ENCODE data around the gene SLC10A1.
"Not testable (repeated sequence)": the region's sequence is repeated elsewhere in the genome, so short reads cannot be mapped to it uniquely, and the experiment has no call there.

The SLC10A1 gene

DNA sequence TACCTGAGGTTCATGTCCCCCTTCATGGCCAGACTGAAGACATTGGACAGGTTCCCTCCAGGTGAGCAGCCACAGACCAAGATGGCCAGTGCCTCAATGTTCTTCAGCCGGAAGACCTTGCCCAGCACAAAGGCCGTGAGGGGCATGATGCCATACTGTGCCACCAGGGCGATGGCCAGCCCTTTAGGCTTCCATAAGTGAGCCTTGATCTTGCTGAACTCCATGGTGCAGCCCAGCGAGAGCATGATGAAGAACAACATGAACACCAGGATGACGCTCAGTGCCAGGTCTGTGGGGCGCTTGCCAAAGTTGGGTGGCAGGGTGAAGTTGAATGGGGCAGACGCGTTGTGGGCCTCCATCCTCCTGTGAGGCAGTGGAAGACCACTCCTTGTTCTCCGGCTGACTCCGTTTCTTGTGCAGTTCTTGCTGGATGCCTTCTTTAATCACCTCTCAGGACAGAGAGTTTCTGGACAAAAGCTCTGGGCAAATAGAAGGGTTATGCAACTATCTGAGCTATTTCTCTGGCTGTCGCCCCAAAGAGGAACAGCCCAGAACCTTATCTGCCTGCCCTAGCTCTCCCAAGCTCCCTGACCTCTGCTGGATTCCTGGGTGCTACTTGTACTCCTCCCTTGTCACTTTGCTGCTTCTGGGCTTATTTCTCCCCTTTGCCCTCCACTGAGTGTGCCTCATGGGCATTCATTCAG, at the start of gene SLC10A1:
TSS of gene SLC10A1 (minus strand) at position 445 of the 704 bp plus-strand sequence. CDS start at position 359, 86 bp downstream.
- no peak for DNase-seq

DNA sequence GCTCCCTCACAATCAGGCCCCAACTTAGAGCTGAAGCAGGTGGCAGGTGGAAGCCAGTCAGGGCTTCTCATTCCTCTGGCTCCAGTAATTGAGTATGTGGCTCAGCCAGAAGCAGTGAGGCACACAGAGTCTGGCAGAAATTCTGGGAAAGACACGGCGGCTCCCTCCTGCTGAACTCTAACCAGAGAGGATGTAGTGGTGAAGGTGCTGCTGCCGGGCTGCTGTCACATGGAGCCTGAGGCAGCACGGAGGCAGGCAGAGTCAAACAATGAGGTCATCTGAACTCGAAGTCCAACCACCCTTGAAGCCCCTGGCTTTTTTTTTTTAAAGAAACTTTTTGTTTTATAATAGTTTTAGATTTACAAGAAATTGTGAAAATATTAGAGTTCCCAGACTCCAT, 48.7 kb upstream of the SLC10A1 start:
- no peak for DNase-seq

DNA sequence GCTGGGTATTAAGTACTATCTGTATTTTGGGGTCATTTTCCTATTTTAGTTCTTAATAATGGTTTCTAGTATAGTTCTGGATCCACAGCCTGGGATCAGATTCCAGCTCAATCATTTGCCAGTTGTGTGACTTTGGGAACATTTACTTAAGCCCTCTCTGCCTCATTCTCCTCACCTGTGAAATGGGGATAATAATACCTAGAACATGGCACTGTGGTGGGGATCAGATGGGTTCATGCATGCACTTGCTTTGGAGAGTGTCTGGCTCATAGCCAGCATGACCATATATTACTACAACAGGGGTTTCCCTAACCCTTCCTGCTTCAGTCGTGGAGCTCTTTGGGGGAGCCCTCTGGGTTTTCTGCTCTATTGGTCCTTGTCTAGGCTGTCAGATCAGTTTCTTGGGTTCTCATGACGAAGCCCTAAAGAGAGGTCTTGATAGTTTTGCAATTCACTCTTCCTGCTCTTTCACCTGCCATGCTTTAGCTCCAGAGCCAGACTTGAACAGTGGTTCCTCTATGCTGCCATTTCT, 48.1 kb upstream of the SLC10A1 start:
- DNase-seq, result no peak

DNA sequence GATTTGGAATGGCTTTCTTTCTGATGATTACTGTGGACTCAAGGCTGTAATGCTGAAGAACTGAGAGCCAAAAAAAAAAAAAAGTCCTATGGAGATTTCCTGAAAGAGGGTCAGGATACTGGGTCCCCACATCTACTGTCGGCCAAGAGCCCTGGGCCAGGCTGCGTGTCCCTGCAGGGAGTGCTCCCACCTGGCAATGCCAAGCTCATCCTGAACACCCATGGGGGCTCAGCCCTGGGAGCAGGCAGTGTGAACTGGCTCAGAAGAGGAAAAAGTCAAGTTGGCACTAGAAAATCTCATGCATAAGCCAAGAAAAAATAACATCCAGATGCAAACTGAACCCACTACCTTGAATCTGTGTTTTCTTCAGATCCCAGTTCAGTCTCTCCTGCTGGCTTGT, 47.1 kb upstream of the SLC10A1 start:
- no peak for DNase-seq

DNA sequence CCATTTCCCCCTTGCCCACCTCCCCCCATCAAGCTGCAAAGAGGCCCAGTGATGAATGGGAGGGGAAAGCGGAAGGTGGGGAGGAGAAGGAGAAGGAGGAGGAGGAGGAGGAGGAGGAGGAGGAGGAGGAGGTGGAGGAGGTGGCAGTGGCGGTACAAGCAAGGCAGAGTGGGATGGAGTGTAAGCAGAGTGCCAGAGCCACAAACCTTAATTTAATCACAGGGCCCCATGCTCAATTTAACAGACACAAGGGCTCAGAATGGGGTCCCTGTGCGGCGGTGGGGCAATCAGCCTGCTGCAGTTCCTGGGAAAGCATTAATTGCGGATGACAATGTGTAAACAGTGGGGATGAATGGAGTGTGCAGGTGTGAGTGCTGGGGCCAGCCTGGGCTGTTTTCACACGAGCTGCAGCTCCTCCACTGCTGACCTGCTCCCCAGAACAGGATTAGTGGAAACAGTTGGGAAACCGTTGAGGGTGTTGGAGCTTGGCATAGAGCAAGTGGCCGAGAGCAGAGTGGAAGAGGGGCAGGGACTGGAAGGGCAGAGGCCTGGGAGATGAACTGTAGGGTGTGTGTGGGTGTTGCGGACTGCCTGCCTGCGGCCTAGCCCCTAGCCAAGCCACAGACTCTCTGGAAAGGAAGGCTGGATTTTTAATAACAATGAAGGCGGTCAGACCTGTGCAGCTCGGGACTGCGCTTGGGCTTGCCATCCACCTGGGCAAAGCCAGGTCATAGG, 45.8 kb upstream of the SLC10A1 start:
- peak; percentile 73 for DNase-seq

DNA sequence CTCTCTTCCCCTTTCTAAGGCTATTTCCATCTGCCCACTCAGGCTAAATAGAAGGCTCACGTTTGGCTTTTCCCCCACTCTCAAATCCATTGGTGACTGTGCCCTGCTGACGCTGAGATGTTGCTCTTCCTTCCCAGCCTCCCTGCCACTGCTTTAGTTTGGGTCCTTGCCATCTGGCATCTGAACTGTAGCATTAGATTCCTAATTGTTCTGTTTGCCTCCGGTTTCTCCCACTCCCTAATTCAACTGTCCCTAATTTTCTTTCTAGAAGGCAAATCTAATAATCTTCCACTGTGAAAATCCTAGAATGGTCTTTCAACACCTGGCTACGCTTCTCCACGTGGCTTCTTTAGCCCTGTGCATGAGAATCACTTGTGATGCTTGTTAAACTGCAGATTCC, 44.6 kb upstream of the SLC10A1 start:
- no peak for DNase-seq

DNA sequence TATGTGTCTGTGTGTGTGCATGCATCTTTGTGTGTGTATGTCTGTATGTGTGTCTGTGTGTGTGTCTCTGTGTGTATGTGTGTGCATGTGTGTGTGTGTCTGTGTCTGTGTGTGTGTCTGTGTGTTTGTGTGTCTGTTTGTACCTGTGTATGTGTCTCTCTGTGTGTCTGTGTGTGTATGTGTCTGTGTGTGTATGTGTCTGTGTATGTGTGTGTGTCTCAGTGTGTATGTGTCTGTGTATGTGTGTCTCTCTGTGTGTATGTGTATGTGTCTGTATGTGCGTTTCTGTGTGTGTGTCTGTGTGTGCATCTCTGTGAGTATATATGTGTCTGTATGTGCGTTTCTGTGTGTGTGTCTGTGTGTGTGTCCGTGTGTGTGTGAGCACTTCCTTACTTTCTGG, 42.6 kb upstream of the SLC10A1 start:
- DNase-seq, result no peak

DNA sequence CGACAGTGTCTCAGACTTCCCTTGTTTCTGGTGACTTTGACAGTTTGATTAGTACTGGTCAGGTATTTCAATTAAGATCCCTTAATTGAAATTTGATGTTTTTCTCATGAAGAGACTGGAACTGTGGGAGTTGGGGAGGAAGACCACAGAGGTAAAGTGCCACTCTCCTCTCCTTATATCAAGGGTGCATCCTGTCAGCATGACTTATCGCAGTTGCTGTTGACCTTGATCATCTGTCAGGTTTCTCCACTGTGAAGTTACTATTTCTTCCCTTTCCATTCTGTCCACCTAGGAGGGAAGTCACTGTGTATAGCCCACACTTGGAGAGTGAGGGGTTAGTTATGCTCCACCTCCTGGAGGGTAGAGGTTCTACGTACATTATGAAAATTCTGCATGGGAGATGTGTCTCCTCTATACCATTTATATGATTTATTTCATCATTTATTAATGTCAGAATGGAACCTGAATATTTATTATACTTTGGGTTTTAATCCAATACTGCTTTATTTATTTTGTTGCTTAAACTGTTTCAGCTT, 41.9 kb upstream of the SLC10A1 start:
- no peak for DNase-seq

DNA sequence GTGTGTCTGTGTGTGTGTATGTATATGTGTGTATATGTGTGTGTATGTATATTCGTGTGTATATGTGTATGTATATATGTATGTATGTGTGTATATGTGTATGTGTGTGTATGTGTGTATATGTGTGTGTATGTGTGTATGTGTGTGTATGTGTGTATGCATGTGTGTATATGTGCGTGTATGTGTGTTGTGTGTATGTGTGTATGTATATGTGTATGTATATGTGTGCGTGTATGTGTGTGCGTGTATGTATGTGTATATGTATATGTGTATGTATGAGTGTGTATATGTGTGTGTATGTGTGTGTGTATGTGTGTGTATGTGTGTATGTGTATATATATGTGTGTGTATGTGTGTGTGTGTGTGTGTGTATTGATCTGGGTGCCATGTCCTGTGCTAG, 31.8 kb upstream of the SLC10A1 start:
- no peak for DNase-seq

DNA sequence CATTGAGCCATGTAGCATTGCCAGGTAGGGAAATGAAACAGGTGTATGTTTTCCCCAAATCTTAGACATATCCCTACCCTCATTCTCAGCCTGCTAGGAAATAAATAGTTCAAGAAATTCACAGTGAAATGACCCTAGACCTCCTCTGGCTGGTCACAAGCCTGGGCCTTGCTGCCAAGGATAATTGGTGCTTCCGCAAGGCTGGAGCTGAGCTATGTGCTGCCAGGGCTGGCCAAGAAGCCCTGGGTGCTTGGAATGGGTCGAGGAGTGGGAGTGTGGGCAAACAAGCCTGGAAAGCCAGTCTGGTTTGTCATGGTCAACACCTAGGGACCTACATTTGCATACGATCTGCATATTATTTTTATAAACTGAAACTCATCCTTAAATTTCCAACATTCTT, 31.3 kb upstream of the SLC10A1 start:
- no peak for DNase-seq

DNA sequence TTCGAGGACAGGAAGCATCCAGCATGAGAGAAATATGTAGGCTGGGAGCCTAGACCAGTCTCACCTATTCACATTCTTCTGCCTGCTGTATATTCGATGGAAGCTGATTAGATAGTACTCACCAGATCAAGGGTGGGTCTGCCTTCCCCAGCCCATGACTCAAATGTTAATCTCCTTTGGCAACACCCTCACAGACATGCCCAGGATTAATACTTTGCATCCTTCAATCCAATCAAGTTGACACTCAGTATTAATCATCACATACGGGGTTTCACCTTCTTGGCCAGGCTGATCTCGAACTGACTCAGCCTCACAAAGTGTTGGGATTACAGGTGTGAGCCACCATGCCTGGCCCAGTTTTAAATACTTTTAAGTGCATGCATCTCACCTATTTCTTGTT, 30.5 kb upstream of the SLC10A1 start:
- no peak for DNase-seq

DNA sequence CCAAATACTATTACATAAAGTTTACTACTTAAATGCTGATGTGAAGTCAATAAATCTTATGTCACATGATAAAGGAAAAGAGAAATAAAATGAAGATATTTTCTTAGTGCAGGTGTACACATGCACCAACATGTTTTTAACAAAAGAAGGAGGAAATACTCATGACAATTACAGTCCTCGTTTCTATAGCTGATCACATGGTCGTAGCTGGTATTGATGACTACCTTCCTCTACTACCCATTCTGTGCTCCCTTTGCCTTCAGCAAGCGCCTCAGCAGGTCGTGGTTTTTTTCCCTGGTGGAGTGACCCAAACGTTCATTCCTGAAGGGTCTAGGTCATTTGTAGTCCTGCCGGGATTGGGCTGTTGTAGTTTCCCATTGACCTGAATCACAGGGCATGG, 25.4 kb upstream of the SLC10A1 start:
- DNase-seq, result no peak

DNA sequence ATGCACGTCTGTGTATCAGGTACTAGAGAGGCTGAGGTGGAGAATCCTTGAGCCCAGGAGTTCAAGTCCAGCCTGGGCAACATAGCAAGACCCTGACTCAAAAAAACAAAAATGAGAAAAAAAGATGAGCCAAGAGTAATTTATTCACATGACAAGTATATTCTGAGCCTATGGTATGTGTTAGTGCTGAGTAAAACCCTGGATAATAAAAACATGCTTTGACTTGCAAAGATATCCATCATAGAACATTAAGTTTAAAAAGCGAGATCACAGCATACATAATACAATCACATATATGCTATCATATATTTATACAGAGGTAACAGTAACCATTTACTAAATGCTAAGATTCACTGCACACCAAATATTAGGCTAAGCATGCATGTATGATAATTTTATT, 23.9 kb upstream of the SLC10A1 start:
- DNase-seq, result no peak

DNA sequence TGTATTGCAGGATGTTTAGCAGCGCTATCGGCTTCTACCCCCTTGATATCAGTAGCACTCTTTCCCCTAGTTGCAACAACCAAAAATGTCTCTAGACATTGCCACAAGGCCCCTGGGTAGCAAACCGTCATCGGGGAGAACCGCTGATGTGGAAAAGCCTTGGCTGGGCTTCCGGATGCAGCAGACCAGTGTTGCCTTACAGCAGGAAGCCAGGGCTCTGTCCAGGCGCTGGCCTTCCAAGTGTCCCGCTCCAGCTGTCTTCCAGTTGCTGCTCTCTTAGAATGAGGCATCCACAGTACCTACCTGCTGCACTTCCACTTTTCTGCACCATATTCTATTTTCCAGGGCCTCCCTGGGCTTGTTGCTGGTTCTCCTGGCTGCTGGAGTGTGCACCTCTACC, 22.6 kb upstream of the SLC10A1 start:
- no peak for DNase-seq

DNA sequence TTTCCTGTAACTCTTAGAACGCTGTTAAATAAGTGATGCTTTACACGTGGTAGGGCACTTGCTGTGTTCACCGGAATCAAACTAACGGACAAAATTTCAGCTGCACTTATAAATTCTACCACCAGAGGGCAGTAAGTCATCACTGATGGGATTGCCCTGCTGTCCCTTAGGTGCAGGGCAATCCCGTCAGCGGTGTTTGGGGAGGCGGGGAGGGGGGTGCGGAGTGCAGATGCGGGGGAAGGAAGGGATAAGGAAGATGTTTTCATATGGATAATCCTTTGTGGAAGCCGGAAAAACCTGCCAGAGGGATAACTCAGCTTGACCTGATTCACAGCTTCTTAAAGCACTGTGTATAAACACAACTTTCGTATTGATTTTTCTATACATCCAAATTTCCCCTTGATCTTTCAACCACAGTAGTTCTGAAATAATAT, 21.7 kb upstream of the SLC10A1 start:
- peak; percentile 42 for DNase-seq

DNA sequence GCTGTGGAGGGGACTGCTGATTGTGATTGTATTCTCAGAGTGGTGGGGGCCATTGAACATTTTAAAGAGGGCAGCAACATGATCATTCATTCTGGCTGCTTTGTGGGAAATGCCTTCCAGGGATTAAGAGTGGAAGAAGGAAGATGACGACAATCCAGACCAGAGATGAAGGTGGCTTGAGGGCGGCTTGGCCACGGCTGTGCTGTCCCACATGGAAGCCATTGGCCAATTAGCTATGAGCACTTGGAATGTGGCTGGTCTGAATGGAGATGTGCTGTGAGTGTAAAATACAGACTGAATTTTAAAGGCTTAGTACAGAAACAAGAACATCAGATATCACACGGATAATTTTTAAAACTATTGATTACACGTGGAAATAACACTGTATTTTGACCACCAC, 19.2 kb upstream of the SLC10A1 start:
- no peak for DNase-seq

DNA sequence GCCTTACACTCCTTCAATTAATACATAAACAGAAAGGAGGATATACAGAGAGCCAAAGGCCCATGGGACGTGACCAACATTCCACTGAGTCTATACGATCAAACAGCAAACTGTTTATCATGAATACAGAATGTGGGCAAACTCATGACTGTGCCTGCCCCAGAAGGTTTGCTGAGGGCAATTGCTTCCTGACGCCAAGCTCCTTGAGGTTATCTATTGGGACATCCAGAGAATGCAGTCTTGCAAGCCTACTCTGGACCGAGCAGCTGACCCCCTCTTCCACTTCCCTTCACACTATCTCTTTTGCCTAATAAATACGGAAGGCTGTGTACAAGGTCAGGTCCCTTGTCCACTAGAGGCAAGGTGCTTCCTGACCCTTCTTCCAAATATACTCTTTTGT, 18.5 kb upstream of the SLC10A1 start:
- no peak for DNase-seq

DNA sequence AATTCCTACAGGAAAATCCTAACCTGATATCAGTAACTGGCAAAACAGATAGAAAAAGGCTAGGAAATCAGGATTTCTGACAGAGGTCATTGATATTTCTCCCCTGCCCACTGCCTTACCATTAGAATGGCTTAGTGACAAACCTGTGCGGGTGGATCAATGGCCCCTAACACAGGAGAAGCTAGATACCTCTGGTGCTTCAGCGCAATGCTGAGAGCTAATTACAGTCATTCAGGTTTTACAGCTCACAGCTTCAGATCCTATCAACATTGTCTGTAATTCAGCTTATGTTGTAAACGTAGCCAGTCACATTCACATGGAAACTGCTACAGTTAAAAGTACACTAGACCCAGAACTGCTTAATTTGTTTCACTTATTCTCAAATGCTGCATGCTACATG, 17.4 kb upstream of the SLC10A1 start:
- no peak for DNase-seq

DNA sequence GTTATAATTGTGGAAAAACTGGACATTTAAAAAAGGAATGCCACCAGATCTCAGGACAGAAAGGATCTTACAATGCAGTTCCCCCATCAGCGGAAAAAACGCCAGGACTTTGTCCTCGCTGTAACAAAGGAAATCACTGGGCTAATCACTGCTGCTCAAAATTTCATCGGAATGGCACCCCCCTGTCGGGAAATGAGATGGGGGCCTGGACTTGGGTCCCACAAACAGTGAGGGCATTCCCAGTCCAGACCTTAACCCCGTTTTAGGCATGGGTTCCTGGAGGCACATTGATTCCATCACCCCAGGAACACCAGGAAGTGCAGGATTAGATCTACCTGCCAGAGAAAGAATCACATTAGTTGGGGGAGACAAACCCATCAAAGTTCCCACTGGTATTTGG, 16.3 kb upstream of the SLC10A1 start:
- not testable (repeated sequence) for DNase-seq

DNA sequence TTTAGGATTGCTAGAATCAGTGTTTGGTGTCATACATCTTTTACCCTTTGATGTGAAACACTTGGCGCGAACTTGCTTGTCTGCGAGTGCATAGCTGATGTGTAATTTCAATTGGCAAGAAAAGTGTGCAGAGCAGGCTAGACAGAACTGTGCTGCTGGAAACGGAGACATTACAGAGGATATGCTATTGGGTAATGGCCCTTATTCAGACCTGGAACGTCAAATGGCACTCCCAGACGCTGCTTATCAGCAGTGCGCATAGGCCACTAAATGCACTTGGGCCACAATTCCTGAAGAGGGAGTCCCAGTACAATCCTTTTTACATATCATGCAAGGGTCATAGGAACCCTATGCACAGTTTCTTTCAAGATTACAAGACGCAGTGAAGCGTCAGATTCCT, 15.7 kb upstream of the SLC10A1 start:
- no peak for DNase-seq

DNA sequence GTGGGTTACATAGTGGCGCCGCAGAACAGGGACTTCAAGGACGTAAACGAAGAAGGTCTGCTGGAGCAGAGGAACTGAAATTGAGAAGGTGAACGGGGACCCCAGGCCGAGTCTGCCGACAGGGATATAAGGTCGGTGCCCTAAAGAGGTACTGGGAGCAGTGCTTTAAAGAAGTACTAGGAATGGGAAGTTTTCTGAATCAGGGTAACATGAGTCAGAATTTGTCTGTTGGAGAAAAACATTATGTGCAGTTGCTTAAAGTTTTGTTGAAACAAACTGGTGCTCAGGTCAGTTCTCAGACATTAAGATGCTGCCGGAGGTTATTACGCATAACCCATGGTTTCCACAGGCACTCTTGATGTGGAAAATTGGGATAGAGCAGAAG, 14.8 kb upstream of the SLC10A1 start:
- DNase-seq, result no peak

DNA sequence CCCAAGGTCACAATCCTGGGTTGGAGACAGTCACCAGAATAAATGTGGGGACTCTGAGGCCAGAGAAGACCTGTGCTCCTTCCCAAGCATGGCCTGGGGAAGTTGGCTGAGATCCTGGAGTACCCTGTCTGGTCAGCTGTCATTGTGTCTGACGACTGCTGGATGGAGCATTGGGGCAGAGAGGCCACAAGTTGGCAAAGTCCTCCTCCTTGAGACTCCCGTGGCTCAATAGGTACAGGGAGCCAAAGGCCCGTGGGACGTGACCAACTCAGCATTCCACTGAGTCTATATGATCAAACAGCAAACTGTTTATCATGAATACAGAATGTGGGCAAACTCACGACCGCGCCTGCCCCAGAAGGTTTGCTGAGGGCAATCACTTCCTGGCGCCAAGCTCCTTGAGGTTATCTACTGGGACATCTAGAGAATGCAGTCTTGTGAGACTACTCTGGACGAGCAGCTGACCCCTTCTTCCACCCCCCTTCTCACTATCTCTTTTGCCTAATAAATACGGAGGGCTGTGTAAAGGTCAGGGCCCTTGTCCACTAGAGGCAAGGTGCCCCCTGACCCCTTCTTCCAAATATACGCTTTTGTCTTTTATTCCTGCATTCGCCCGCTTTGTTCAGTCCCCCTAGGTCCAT, 14.3 kb upstream of the SLC10A1 start:
- DNase-seq, result no peak

DNA sequence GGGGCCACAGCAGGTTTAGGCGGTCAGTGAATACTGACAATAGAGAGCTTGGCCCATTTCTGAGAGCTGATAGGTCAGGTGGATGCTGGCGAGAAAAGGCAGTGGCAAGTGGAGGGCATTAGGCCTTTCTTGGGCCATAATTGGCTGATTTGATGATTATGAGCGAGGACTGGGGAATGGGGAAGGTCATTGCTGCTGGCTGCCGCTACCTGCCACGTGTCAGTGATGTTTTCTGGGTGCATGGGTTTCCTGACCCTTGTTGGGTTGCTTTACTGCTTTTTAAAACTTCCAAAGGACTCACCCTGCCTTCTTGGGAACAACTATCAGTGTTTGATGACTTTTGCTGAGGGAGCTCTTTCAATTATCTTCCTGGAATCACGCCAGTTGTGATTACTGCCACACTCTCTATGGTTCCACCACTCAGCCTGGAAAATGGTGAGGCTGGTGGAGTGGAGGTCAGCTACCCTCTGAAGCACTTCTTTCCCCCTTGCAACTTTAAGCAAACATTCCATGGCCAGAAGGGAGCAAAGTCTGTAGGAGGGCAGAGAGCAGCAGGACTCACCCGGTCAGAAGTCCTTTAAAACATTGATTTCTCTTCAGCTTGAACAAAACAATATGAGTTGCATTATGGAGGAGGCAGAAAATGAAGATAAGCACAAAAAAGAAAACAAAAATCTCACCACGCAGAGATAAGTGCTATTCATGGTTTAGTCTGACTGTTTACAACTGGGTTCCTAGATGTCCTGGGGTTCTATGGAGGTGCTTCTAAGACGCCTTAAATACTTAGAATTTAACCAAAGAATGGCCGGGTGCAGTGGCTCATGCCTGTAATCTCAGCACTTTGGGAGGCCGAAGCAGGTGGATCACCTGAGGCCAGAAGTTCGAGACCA, 12.1 kb upstream of the SLC10A1 start:
- DNase-seq, result no peak
